ENCODE results near the gene RPTOR.

Gene RPTOR

GRCh38 chr17:80518392-80518791 lies 26.2 kb upstream of the RPTOR start:
- Histone ChIP-seq H3K4me1 (ENCODE audit: control insufficient read depth, insufficient read depth, low read length) (no peaks in the 10 kb centered on the region), H3K4me3 (ENCODE audit: low read length) (no peak overlapping the region), H3K9ac (ENCODE audit: low read length) (no peak overlapping the region), H3K27ac (ENCODE audit: low read depth, low read length) (no peak overlapping the region), H3K36me3 (ENCODE audit: control insufficient read depth, insufficient read depth, low read length) (no peaks in the 10 kb centered on the region), H3K27me3 (ENCODE audit: control insufficient read depth, insufficient read depth, low read length) (no peaks in the 10 kb centered on the region)

- H3K9ac ChIP-seq (ENCODE audit: low read length), result no peak overlapping the region
- no peaks in the 10 kb centered on the region for H3K27me3 ChIP-seq (ENCODE audit: control insufficient read depth, insufficient read depth, low read length)
- no peak overlapping the region for H3K4me3 ChIP-seq (ENCODE audit: low read length)
- H3K36me3 ChIP-seq (ENCODE audit: control insufficient read depth, insufficient read depth, low read length), result no peaks in the 10 kb centered on the region
- no peak overlapping the region for H3K27ac ChIP-seq (ENCODE audit: low read depth, low read length)
- H3K4me1 ChIP-seq (ENCODE audit: control insufficient read depth, insufficient read depth, low read length), result no peaks in the 10 kb centered on the region
Observed at GRCh38 chr17:80519091-80519781, 25.4 kb upstream of the RPTOR start.

- Histone ChIP-seq H3K27ac (ENCODE audit: low read depth, low read length) (no peak overlapping the region), H3K4me3 (ENCODE audit: low read length) (no peak overlapping the region), H3K4me1 (ENCODE audit: control insufficient read depth, insufficient read depth, low read length) (no peaks in the 10 kb centered on the region)
Observed at GRCh38 chr17:80520810-80521455, 23.7 kb upstream of the RPTOR start.

GRCh38 chr17:80523054-80523744 lies 21.4 kb upstream of the RPTOR start:
- Histone ChIP-seq H3K36me3 (ENCODE audit: control insufficient read depth, insufficient read depth, low read length) (no peaks in the 10 kb centered on the region), H3K27ac (ENCODE audit: low read depth, low read length) (peak overlapping the region; percentile 25), H3K9ac (ENCODE audit: low read length) (no peak overlapping the region), H3K27me3 (ENCODE audit: control insufficient read depth, insufficient read depth, low read length) (no peaks in the 10 kb centered on the region), H3K4me3 (ENCODE audit: low read length) (no peak overlapping the region), H3K4me1 (ENCODE audit: control insufficient read depth, insufficient read depth, low read length) (no peaks in the 10 kb centered on the region)

More at GRCh38 chr17:80520810-80521455, 23.7 kb upstream of the RPTOR start:
- H3K36me3 ChIP-seq (ENCODE audit: control insufficient read depth, insufficient read depth, low read length), result no peaks in the 10 kb centered on the region
- H3K9ac ChIP-seq (ENCODE audit: low read length), result no peak overlapping the region
- H3K27me3 ChIP-seq (ENCODE audit: control insufficient read depth, insufficient read depth, low read length), result no peaks in the 10 kb centered on the region

GRCh38 chr17:80523956-80524712 lies 20.5 kb upstream of the RPTOR start:
- Histone ChIP-seq H3K4me3 (ENCODE audit: low read length) (no peak overlapping the region), H3K27ac (ENCODE audit: low read depth, low read length) (peak overlapping the region; percentile 25), H3K9ac (ENCODE audit: low read length) (no peak overlapping the region), H3K36me3 (ENCODE audit: control insufficient read depth, insufficient read depth, low read length) (no peaks in the 10 kb centered on the region), H3K27me3 (ENCODE audit: control insufficient read depth, insufficient read depth, low read length) (no peaks in the 10 kb centered on the region), H3K4me1 (ENCODE audit: control insufficient read depth, insufficient read depth, low read length) (no peaks in the 10 kb centered on the region)

GRCh38 chr17:80526116-80526910 lies 18.3 kb upstream of the RPTOR start:
- Histone ChIP-seq H3K27ac (ENCODE audit: low read depth, low read length) (no peak overlapping the region), H3K9ac (ENCODE audit: low read length) (no peak overlapping the region), H3K27me3 (ENCODE audit: control insufficient read depth, insufficient read depth, low read length) (no peaks in the 10 kb centered on the region), H3K4me3 (ENCODE audit: low read length) (no peak overlapping the region), H3K4me1 (ENCODE audit: control insufficient read depth, insufficient read depth, low read length) (peaks cover 4% of the 10 kb centered on the region), H3K36me3 (ENCODE audit: control insufficient read depth, insufficient read depth, low read length) (no peaks in the 10 kb centered on the region)

GRCh38 chr17:80527016-80527645 lies 17.5 kb upstream of the RPTOR start:
- H3K27me3 ChIP-seq (ENCODE audit: control insufficient read depth, insufficient read depth, low read length), result no peaks in the 10 kb centered on the region
- H3K27ac ChIP-seq (ENCODE audit: low read depth, low read length), result no peak overlapping the region
- H3K9ac ChIP-seq (ENCODE audit: low read length), result no peak overlapping the region
- no peaks in the 10 kb centered on the region for H3K36me3 ChIP-seq (ENCODE audit: control insufficient read depth, insufficient read depth, low read length)
- H3K4me1 ChIP-seq (ENCODE audit: control insufficient read depth, insufficient read depth, low read length), result peaks cover 4% of the 10 kb centered on the region
- H3K4me3 ChIP-seq (ENCODE audit: low read length), result no peak overlapping the region

GRCh38 chr17:80528536-80528935 lies 16.1 kb upstream of the RPTOR start:
- Histone ChIP-seq H3K27me3 (ENCODE audit: control insufficient read depth, insufficient read depth, low read length) (no peaks in the 10 kb centered on the region), H3K4me3 (ENCODE audit: low read length) (no peak overlapping the region), H3K4me1 (ENCODE audit: control insufficient read depth, insufficient read depth, low read length) (peaks cover 4% of the 10 kb centered on the region), H3K9ac (ENCODE audit: low read length) (no peak overlapping the region), H3K27ac (ENCODE audit: low read depth, low read length) (no peak overlapping the region), H3K36me3 (ENCODE audit: control insufficient read depth, insufficient read depth, low read length) (no peaks in the 10 kb centered on the region)

- no peak overlapping the region for H3K9ac ChIP-seq (ENCODE audit: low read length)
- H3K27ac ChIP-seq (ENCODE audit: low read depth, low read length), result no peak overlapping the region
- no peaks in the 10 kb centered on the region for H3K27me3 ChIP-seq (ENCODE audit: control insufficient read depth, insufficient read depth, low read length)
- no peak overlapping the region for H3K4me3 ChIP-seq (ENCODE audit: low read length)
- peaks cover 4% of the 10 kb centered on the region for H3K4me1 ChIP-seq (ENCODE audit: control insufficient read depth, insufficient read depth, low read length)
- no peaks in the 10 kb centered on the region for H3K36me3 ChIP-seq (ENCODE audit: control insufficient read depth, insufficient read depth, low read length)
Observed at GRCh38 chr17:80529104-80529903, 15.3 kb upstream of the RPTOR start.

- H3K9ac ChIP-seq (ENCODE audit: low read length), result no peak overlapping the region
Observed at GRCh38 chr17:80529904-80530292, 14.7 kb upstream of the RPTOR start.

GRCh38 chr17:80531400-80531799 lies 13.2 kb upstream of the RPTOR start:
- H3K9ac ChIP-seq (ENCODE audit: low read length), result no peak overlapping the region
- no peaks in the 10 kb centered on the region for H3K27me3 ChIP-seq (ENCODE audit: control insufficient read depth, insufficient read depth, low read length)

More at GRCh38 chr17:80529904-80530292, 14.7 kb upstream of the RPTOR start:
- peaks cover 4% of the 10 kb centered on the region for H3K4me1 ChIP-seq (ENCODE audit: control insufficient read depth, insufficient read depth, low read length)
- H3K27ac ChIP-seq (ENCODE audit: low read depth, low read length), result no peak overlapping the region
- H3K4me3 ChIP-seq (ENCODE audit: low read length), result no peak overlapping the region
- H3K27me3 ChIP-seq (ENCODE audit: control insufficient read depth, insufficient read depth, low read length), result no peaks in the 10 kb centered on the region
- no peaks in the 10 kb centered on the region for H3K36me3 ChIP-seq (ENCODE audit: control insufficient read depth, insufficient read depth, low read length)

More at GRCh38 chr17:80531400-80531799, 13.2 kb upstream of the RPTOR start:
- Histone ChIP-seq H3K4me3 (ENCODE audit: low read length) (no peak overlapping the region), H3K36me3 (ENCODE audit: control insufficient read depth, insufficient read depth, low read length) (no peaks in the 10 kb centered on the region), H3K27ac (ENCODE audit: low read depth, low read length) (no peak overlapping the region), H3K4me1 (ENCODE audit: control insufficient read depth, insufficient read depth, low read length) (peaks cover 4% of the 10 kb centered on the region)

Data from rectal smooth muscle tissue (tissue), 1 donor.